WI38 (cell line): ENCODE data around the gene LAMC3.
"Not testable (repeated sequence)": the region's sequence is repeated elsewhere in the genome, so short reads cannot be mapped to it uniquely, and the experiment has no call there.

ENCODE experiments used
- H3K4me3 ChIP-seq: 2 replicates; pipeline ENCODE4 v1.5.1; 2011; ENCODE audit warnings: low read depth, mild to moderate bottlenecking, control low read depth, low read length
- CTCF ChIP-seq: IDR thresholded peaks from 2 replicates; pipeline ENCODE4 v1.5.1; 2012; ENCODE audit warnings: low read depth, mild to moderate bottlenecking, control low read depth, low read length

LAMC3 gene

GRCh38 chr9:131099102-131099606 lies 90.2 kb downstream of the LAMC3 start:
- TF ChIP-seq CTCF: no peak
- no peak overlapping the region for H3K4me3 ChIP-seq

GRCh38 chr9:131099845-131100244 lies 90.9 kb downstream of the LAMC3 start:
- H3K4me3 ChIP-seq: not testable (repeated sequence)

GRCh38 chr9:131100445-131100844 lies 91.5 kb downstream of the LAMC3 start:
- H3K4me3 ChIP-seq: no peak overlapping the region
- no peak for TF ChIP-seq CTCF

GRCh38 chr9:131101207-131101964 lies 92.4 kb downstream of the LAMC3 start:
- no peak for TF ChIP-seq CTCF

GRCh38 chr9:131103024-131103423 lies 94.0 kb downstream of the LAMC3 start:
- no peak overlapping the region for H3K4me3 ChIP-seq
- TF ChIP-seq CTCF: no peak

More at GRCh38 chr9:131101207-131101964, 92.4 kb downstream of the LAMC3 start:
- no peak overlapping the region for H3K4me3 ChIP-seq

- TF ChIP-seq CTCF: no peak
- no peak overlapping the region for H3K4me3 ChIP-seq
Observed at GRCh38 chr9:131103535-131103934, 94.6 kb downstream of the LAMC3 start.

GRCh38 chr9:131104016-131104740 lies 95.2 kb downstream of the LAMC3 start:
- H3K4me3 ChIP-seq: no peak overlapping the region
- TF ChIP-seq CTCF: no peak
